Body of pancreas (tissue), 4 donors: ENCODE measurements around the gene ZNF681. TPM values are rescaled to one million over a fixed set of nuclear protein-coding genes. Genes with fewer than 3 reads are reported as not detected.

Experiments used
- ATAC-seq: fragments of 150-250 bp; one replicate; pipeline ENCODE4 v1.9.1; 2016
- DNase-seq, 4 donors: peaks; one replicate each; pipeline ENCODE4 v3.0.0-alpha.2; 2019
- H3K27ac ChIP-seq, 4 donors: fragments of 200-600 bp; sonication (generic); 1 replicate in 3 of 4; 2 replicates in 1 of 4; pipeline versions ENCODE4 v1.5.1 to v1.6.1; 2016 to 2019; ENCODE audit warnings: mild to moderate bottlenecking in 1 of 4, mixed read lengths in 1 of 4, moderate library complexity in 1 of 4
- H3K27me3 ChIP-seq, 2 donors: fragments of 200-600 bp; sonication (generic); one replicate each; pipeline ENCODE4 v1.6.0; 2016; ENCODE audit warnings: mild to moderate bottlenecking in 1 of 2
- H3K36me3 ChIP-seq, 2 donors: fragments of 200-600 bp; sonication (generic); replicated peaks in 1 of 2; 2 replicates each; pipeline ENCODE4 v1.5.1; 2016; ENCODE audit warnings: low read depth in 2 of 2; ENCODE audit not compliant: insufficient read depth in 1 of 2
- H3K4me1 ChIP-seq: fragments of 200-600 bp; sonication (generic); one replicate; pipeline ENCODE4 v1.6.0; 2016
- H3K4me3 ChIP-seq, 2 donors: fragments of 200-600 bp; sonication (generic); 1 replicate in 1 of 2; 2 replicates in 1 of 2; pipeline ENCODE4 v1.5.1; 2016 to 2019
- H3K9me3 ChIP-seq, 3 donors: fragments of 200-600 bp; sonication (generic); 1 replicate in 2 of 3; 2 replicates in 1 of 3; pipeline ENCODE4 v1.5.1; 2016
- POLR2A ChIP-seq, 3 donors: fragments of 450-650 bp; IDR thresholded peaks; one replicate each; pipeline ENCODE4 v1.6.1; 2016; ENCODE audit warnings: antibody characterized with exemption in 3 of 3, mild to moderate bottlenecking in 2 of 3
- WGBS, 2 donors: methylation state at CpG; one replicate each; pipeline ENCODE4 v1.1.5; 2017; 5-methylcytosine and 5-hydroxymethylcytosine counted together
- intact Hi-C: fragments of 100-400 bp; cut with DNase I; formaldehyde crosslinking; loops from one replicate; pipeline ENCODE4 v1.15.1; 2023
- total RNA-seq, 2 donors: library from RNA; depleted of rRNA; stranded (reverse); fragments of >200 nt; gene quantifications; one replicate each; pipeline ENCODE4 v1.1.0, GENCODE V29; 2016
- TF ChIP-seq, protein P1 (sequence below), 7 experiments: fragments of 450-650 bp in 4 of 7; fragments of 200-600 bp in 3 of 7; sonication (generic) in 3 of 7; IDR thresholded peaks; one replicate each; pipeline ENCODE4 v1.5.1; 2016 to 2019; ENCODE audit warnings: antibody characterized with exemption in 7 of 7

The ZNF681 gene
- total RNA-seq, 2 donors from 2014 or later = 0.99 to 2.1 TPM

DNA sequence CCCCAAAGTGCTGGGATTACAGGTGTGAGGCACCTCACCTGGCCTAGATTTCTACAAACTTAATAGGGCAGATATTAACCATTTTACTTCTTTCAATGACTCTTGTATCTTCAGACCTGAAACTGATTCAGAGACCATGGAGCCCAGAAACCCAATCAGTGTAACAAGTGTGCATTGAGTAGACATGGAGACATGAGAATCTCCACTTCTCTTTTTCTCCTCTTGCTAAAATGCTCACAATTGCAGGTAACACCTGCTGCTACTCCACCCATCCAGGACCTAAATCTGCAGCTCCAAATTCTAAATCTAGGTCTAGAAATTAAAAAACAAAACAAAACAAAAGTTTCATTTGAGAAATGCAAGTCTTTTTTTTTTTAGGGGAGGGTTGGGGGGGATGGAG, 42.2 kb upstream of the ZNF681 start:
- H3K27me3 ChIP-seq = no peaks in the 10 kb centered on the region
- H3K4me3 ChIP-seq = no peak overlapping the region
- no peaks in the 10 kb centered on the region for H3K9me3 ChIP-seq
- no peak overlapping the region for H3K27ac ChIP-seq
- intact Hi-C loops = no loop called here
- peaks cover 4% of the 10 kb centered on the region for H3K4me1 ChIP-seq
- ATAC-seq = no peak
- DNase-seq = no peak
- TF ChIP-seq, protein P1, sequence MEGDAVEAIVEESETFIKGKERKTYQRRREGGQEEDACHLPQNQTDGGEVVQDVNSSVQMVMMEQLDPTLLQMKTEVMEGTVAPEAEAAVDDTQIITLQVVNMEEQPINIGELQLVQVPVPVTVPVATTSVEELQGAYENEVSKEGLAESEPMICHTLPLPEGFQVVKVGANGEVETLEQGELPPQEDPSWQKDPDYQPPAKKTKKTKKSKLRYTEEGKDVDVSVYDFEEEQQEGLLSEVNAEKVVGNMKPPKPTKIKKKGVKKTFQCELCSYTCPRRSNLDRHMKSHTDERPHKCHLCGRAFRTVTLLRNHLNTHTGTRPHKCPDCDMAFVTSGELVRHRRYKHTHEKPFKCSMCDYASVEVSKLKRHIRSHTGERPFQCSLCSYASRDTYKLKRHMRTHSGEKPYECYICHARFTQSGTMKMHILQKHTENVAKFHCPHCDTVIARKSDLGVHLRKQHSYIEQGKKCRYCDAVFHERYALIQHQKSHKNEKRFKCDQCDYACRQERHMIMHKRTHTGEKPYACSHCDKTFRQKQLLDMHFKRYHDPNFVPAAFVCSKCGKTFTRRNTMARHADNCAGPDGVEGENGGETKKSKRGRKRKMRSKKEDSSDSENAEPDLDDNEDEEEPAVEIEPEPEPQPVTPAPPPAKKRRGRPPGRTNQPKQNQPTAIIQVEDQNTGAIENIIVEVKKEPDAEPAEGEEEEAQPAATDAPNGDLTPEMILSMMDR (IDR thresholded peaks at IDR 0.05) = no peak
- TF ChIP-seq POLR2A (IDR thresholded peaks at IDR 0.05) = no peak
- H3K36me3 ChIP-seq = no peaks in the 10 kb centered on the region

DNA sequence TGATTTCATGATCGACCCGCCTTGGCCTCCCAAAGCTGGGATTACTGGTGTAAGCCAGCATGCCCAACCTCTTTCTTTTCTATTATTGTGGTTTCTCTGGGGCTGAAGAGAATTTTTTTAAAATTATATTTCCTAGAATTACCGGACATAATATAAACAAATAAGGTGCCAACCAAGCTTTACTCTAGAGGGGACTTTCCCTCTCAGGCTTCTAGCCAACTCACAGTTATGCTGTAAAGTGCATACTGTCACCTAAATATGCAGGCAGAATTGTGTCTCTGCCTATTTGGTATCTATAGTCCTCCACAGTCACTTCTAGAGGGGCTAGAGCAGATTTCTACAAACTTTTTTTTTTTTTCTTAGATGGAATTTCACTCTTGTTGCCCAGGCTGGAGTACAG, 41.6 kb upstream of the ZNF681 start:
- H3K27me3 ChIP-seq = no peaks in the 10 kb centered on the region
- no peak overlapping the region for H3K4me3 ChIP-seq
- DNase-seq (no peak), ATAC-seq (no peak)
- no peak overlapping the region for H3K27ac ChIP-seq
- TF ChIP-seq POLR2A (IDR thresholded peaks at IDR 0.05) = no peak
- TF ChIP-seq, protein P1 (IDR thresholded peaks at IDR 0.05) = no peak
- peaks cover 4% of the 10 kb centered on the region for H3K4me1 ChIP-seq
- peaks cover 0 to 5% (median 0%) of the 10 kb centered on the region in 3 donors for H3K9me3 ChIP-seq
- no peaks in the 10 kb centered on the region for H3K36me3 ChIP-seq
- intact Hi-C loops = no loop called here
- 83 to 86% methylated on average over 3 of the region's 3 CpGs for WGBS, 2 donors

DNA sequence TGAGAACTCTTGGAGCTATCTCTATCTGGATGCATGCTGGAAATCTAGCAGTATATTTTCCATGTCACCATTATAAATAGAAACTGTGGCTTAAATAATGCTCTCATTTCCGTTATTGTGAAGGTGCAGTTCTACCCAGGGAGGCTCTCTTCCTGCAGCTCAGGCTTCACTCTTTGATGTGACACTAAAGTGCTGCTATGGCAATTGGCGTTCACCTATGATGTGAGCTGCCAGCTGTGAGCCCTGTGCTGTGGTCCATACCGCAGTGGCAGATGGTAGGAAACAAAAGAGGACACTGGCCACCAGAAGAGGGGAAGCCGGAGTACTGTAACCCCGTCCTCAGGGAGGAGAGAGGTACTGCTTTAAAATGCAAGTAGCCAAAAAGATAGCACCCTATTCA, 40.6 kb upstream of the ZNF681 start:
- Histone ChIP-seq H3K9me3 (peaks cover 0 to 5% (median 0%) of the 10 kb centered on the region in 3 donors), H3K36me3 (no peaks in the 10 kb centered on the region), H3K4me3 (no peak overlapping the region), H3K27ac (no peak overlapping the region), H3K27me3 (no peaks in the 10 kb centered on the region), H3K4me1 (peaks cover 4% of the 10 kb centered on the region)
- 67 to 84% methylated on average over 1 to 3 of the region's 5 CpGs for WGBS, 2 donors
- intact Hi-C loops = no loop called here
- ATAC-seq (no peak), DNase-seq (peak in 2 of 4 donors; percentile 18 to 27)
- TF ChIP-seq, protein P1 (IDR thresholded peaks at IDR 0.05) = no peak
- no peak for TF ChIP-seq POLR2A (IDR thresholded peaks at IDR 0.05)

DNA sequence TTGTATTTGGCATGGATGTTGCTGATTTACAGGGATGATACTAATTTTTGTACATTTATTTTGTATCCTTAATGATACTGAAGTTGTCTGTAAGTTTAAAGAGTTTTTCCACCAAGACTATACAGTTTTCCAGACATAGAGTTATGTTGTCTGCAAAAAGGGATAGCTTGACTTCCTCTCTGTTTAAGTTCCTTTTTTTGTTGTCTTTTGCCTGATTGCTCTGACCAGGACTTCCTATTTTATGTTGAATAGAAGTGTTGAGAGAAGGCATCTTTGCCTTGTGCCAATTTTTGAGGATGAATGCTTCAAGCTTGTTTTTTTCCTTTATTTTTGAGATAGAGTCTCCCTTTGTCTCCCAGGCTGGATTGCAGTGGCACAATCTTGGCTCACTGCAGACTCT, 36.8 kb upstream of the ZNF681 start:
- Histone ChIP-seq H3K27ac (no peak overlapping the region), H3K27me3 (no peaks in the 10 kb centered on the region), H3K4me1 (peaks cover 4% of the 10 kb centered on the region), H3K9me3 (peaks cover 0 to 5% (median 0%) of the 10 kb centered on the region in 3 donors), H3K4me3 (no peak overlapping the region), H3K36me3 (no peaks in the 10 kb centered on the region)
- no peak for ATAC-seq
- intact Hi-C loops = no loop called here
- DNase-seq = no peak
- TF ChIP-seq, protein P1 (IDR thresholded peaks at IDR 0.05) = no peak
- no peak for TF ChIP-seq POLR2A (IDR thresholded peaks at IDR 0.05)

DNA sequence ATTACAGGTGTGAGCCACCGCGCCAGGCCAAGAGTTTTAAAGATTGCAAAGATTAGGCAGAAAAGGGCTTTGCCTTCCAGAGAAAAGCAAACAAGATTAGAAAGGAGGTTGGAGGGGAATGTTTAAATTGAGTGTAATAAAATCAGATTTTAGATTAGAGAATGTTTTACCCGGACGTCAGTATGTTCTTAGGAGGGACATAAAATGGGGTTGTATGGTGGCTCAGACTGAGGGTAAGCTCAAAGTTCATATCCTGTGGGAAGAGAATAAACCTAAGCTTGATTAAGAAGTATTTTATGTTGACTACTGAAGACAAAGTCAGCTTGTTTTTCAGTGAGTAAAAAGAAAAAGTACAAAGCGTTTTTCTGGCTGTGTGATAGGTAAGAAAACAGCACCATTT, 34.1 kb upstream of the ZNF681 start:
- intact Hi-C loops = no loop called here
- 76% methylated on average over 5 of the region's 5 CpGs for WGBS, 2 donors
- no peak for DNase-seq

More for the DNA sequence above, 34.1 kb upstream of the ZNF681 start:
- no peak for ATAC-seq
- no peak overlapping the region for H3K4me3 ChIP-seq
- TF ChIP-seq, protein P1 (IDR thresholded peaks at IDR 0.05) = no peak
- no peak for TF ChIP-seq POLR2A (IDR thresholded peaks at IDR 0.05)
- H3K9me3 ChIP-seq = peaks cover 0 to 5% (median 0%) of the 10 kb centered on the region in 3 donors
- no peaks in the 10 kb centered on the region for H3K36me3 ChIP-seq
- no peaks in the 10 kb centered on the region for H3K27me3 ChIP-seq
- peaks cover 4% of the 10 kb centered on the region for H3K4me1 ChIP-seq
- H3K27ac ChIP-seq = no peak overlapping the region
